ENCODE data around the gene CHRNA3. TPM values are rescaled to one million over a fixed set of nuclear protein-coding genes. Genes with fewer than 3 reads are reported as not detected.

The CHRNA3 gene
- total RNA-seq, 1 donor from 2014 or later: 3.8 TPM

- Mint-ChIP-seq H3K4me3 (no peak overlapping the region), H3K4me1 (no peaks in the 10 kb centered on the region), H3K36me3 (ENCODE audit: low read depth) (peaks cover 2% of the 10 kb centered on the region), H3K27me3 (ENCODE audit: low read depth) (peaks cover 68% of the 10 kb centered on the region), H3K27ac (ENCODE audit: unreplicated experiment) (no peak overlapping the region), H3K9me3 (no peaks in the 10 kb centered on the region)
- DNase-seq (ENCODE audit: low read depth, low spot score): no peak
- no peak for TF ChIP-seq CTCF (conservative IDR thresholded peaks at IDR 0.05)
Observed at GRCh38 chr15:78625606-78626280, 4.9 kb upstream of the CHRNA3 start.

GRCh38 chr15:78624651-78625590 lies 4.1 kb upstream of the CHRNA3 start:
- no peak overlapping the region for H3K4me3 Mint-ChIP-seq
- DNase-seq (ENCODE audit: low read depth, low spot score): no peak

GRCh38 chr15:78623786-78624497 lies 3.1 kb upstream of the CHRNA3 start:
- peaks cover 2% of the 10 kb centered on the region for H3K36me3 Mint-ChIP-seq (ENCODE audit: low read depth)
- no peaks in the 10 kb centered on the region for H3K9me3 Mint-ChIP-seq

More at GRCh38 chr15:78624651-78625590, 4.1 kb upstream of the CHRNA3 start:
- no peaks in the 10 kb centered on the region for H3K4me1 Mint-ChIP-seq
- peaks cover 2% of the 10 kb centered on the region for H3K36me3 Mint-ChIP-seq (ENCODE audit: low read depth)
- no peaks in the 10 kb centered on the region for H3K9me3 Mint-ChIP-seq
- H3K27ac Mint-ChIP-seq (ENCODE audit: unreplicated experiment): no peak overlapping the region
- H3K27me3 Mint-ChIP-seq (ENCODE audit: low read depth): peaks cover 71% of the 10 kb centered on the region
- TF ChIP-seq CTCF (conservative IDR thresholded peaks at IDR 0.05): no peak

GRCh38 chr15:78621810-78622402 lies 1.1 kb upstream of the CHRNA3 start:
- Mint-ChIP-seq H3K27ac (ENCODE audit: unreplicated experiment) (no peak overlapping the region), H3K9me3 (no peaks in the 10 kb centered on the region), H3K4me1 (peaks cover 6% of the 10 kb centered on the region), H3K36me3 (ENCODE audit: low read depth) (peaks cover 2% of the 10 kb centered on the region), H3K4me3 (peak overlapping the region; percentile 71), H3K27me3 (ENCODE audit: low read depth) (peaks cover 64% of the 10 kb centered on the region)
- TF ChIP-seq CTCF (conservative IDR thresholded peaks at IDR 0.05): no peak
- DNase-seq (ENCODE audit: low read depth, low spot score): no peak

More at GRCh38 chr15:78623786-78624497, 3.1 kb upstream of the CHRNA3 start:
- TF ChIP-seq CTCF (conservative IDR thresholded peaks at IDR 0.05): no peak
- H3K27me3 Mint-ChIP-seq (ENCODE audit: low read depth): peaks cover 71% of the 10 kb centered on the region
- no peak overlapping the region for H3K4me3 Mint-ChIP-seq
- no peak for DNase-seq (ENCODE audit: low read depth, low spot score)
- H3K27ac Mint-ChIP-seq (ENCODE audit: unreplicated experiment): no peak overlapping the region
- H3K4me1 Mint-ChIP-seq: no peaks in the 10 kb centered on the region

GRCh38 chr15:78620021-78620526 lies 722 bp downstream of the CHRNA3 start:
- Mint-ChIP-seq H3K27ac (ENCODE audit: unreplicated experiment) (no peak overlapping the region), H3K36me3 (ENCODE audit: low read depth) (peaks cover 2% of the 10 kb centered on the region), H3K4me3 (peak overlapping the region; percentile 76), H3K9me3 (no peaks in the 10 kb centered on the region), H3K4me1 (peaks cover 6% of the 10 kb centered on the region), H3K27me3 (ENCODE audit: low read depth) (peaks cover 58% of the 10 kb centered on the region)
- peak; percentile 43 for DNase-seq (ENCODE audit: low read depth, low spot score)
- peak; percentile 55 for TF ChIP-seq CTCF (conservative IDR thresholded peaks at IDR 0.05)

Data from neural crest cell (in vitro differentiated cells).